Posterior cingulate gyrus (tissue), 11 donors: ENCODE results near the gene SHISAL1.

Source experiments
- DNase-seq, 10 donors: peaks; one replicate each; pipeline versions ENCODE4 v3.0.0 to v3.0.0-alpha.2; 2020 to 2021; ENCODE audit warnings: mixed read lengths in 3 of 10
- intact Hi-C: fragments of 100-400 bp; cut with DNase I; formaldehyde crosslinking; loops from one replicate; pipeline ENCODE4 v1.15.1; 2023

SHISAL1 gene

GRCh38 chr22:44345872-44346271, 33.1 kb upstream of the SHISAL1 start:
- no peak for DNase-seq

GRCh38 chr22:44344407-44344806, 31.7 kb upstream of the SHISAL1 start:
- DNase-seq, result no peak
- intact Hi-C loops, result no loop called here

More at GRCh38 chr22:44345872-44346271, 33.1 kb upstream of the SHISAL1 start:
- intact Hi-C loops, result no loop called here

GRCh38 chr22:44342347-44342956, 29.7 kb upstream of the SHISAL1 start:
- intact Hi-C loops, result no loop called here
- DNase-seq, result peak in 1 of 10 donors; percentile 64

- DNase-seq, result peak in 1 of 10 donors; percentile 67
- intact Hi-C loops, result no loop called here
Observed at GRCh38 chr22:44341431-44342346, 28.9 kb upstream of the SHISAL1 start.

- DNase-seq, result peak in 9 of 10 donors; percentile 17 to 93 (median 60)
- intact Hi-C loops, result no loop called here
Observed at GRCh38 chr22:44340271-44341239, 27.8 kb upstream of the SHISAL1 start.

- no peak for DNase-seq
- intact Hi-C loops, result loop anchor here (10.0 kb wide), 1 partner anchor 254 kb away; no protein-coding TSS in a partner anchor
Observed at GRCh38 chr22:44338906-44339305, 26.2 kb upstream of the SHISAL1 start.

- intact Hi-C loops, result loop anchor here (10.0 kb wide), 1 partner anchor 253 kb away; no protein-coding TSS in a partner anchor
Observed at GRCh38 chr22:44338177-44338810, 25.5 kb upstream of the SHISAL1 start.

GRCh38 chr22:44337678-44338004, 24.9 kb upstream of the SHISAL1 start:
- DNase-seq, result peak in 8 of 10 donors; percentile 52 to 96 (median 75)
- intact Hi-C loops, result loop anchor here (10.0 kb wide), 1 partner anchor 253 kb away; no protein-coding TSS in a partner anchor

More at GRCh38 chr22:44338177-44338810, 25.5 kb upstream of the SHISAL1 start:
- no peak for DNase-seq

GRCh38 chr22:44336962-44337677, 24.4 kb upstream of the SHISAL1 start:
- intact Hi-C loops, result loop anchor here (10.0 kb wide), 1 partner anchor 252 kb away; no protein-coding TSS in a partner anchor
- no peak for DNase-seq

- no peak for DNase-seq
- intact Hi-C loops, result loop anchor here (10.0 kb wide), 1 partner anchor 251 kb away; no protein-coding TSS in a partner anchor
Observed at GRCh38 chr22:44335903-44336803, 23.4 kb upstream of the SHISAL1 start.

- intact Hi-C loops, result loop anchor here (10.0 kb wide), 1 partner anchor 250 kb away; no protein-coding TSS in a partner anchor
- no peak for DNase-seq
Observed at GRCh38 chr22:44335066-44335839, 22.5 kb upstream of the SHISAL1 start.

GRCh38 chr22:44333847-44334635, 21.3 kb upstream of the SHISAL1 start:
- intact Hi-C loops, result loop anchor here (10.0 kb wide), 1 partner anchor 249 kb away; no protein-coding TSS in a partner anchor
- no peak for DNase-seq

GRCh38 chr22:44332946-44333345, 20.2 kb upstream of the SHISAL1 start:
- DNase-seq, result no peak
- intact Hi-C loops, result loop anchor here (10.0 kb wide), 1 partner anchor 248 kb away; no protein-coding TSS in a partner anchor

- intact Hi-C loops, result loop anchor here (10.0 kb wide), 1 partner anchor 247 kb away; no protein-coding TSS in a partner anchor
- peak in 1 of 10 donors; percentile 34 for DNase-seq
Observed at GRCh38 chr22:44331881-44332714, 19.3 kb upstream of the SHISAL1 start.
